Neuronal stem cell (in vitro differentiated cells): ENCODE results near the gene PARG.
"Not testable (repeated sequence)": the region's sequence is repeated elsewhere in the genome, so short reads cannot be mapped to it uniquely, and the experiment has no call there.

Experiments used
- DNase-seq: peaks from one replicate; pipeline ENCODE4 v3.0.0-alpha.2; 2013; ENCODE audit warnings: low spot score
- H2AFZ ChIP-seq: one replicate; pipeline ENCODE4 v1.6.1; 2013; ENCODE audit warnings: mild to moderate bottlenecking, low read length, inconsistent platforms
- H2AK5ac ChIP-seq: 2 replicates; pipeline ENCODE4 v1.6.1; 2013; ENCODE audit warnings: low read depth, mild to moderate bottlenecking, inconsistent platforms, low read length, moderate library complexity, mixed read lengths
- H2BK120ac ChIP-seq: 2 replicates; pipeline ENCODE4 v1.6.1; 2013; ENCODE audit warnings: low read depth, mild to moderate bottlenecking, inconsistent platforms, low read length, moderate library complexity, mixed read lengths
- H2BK12ac ChIP-seq: one replicate; pipeline ENCODE4 v1.6.1; 2013; ENCODE audit warnings: low read length, inconsistent platforms
- H2BK15ac ChIP-seq: 2 replicates; pipeline ENCODE4 v1.6.1; 2013; ENCODE audit warnings: mild to moderate bottlenecking, low read length, inconsistent platforms, mixed read lengths
- H2BK5ac ChIP-seq: one replicate; pipeline ENCODE4 v1.6.1; 2013; ENCODE audit warnings: inconsistent platforms, mild to moderate bottlenecking, low read length, moderate library complexity
- H3K14ac ChIP-seq: one replicate; pipeline ENCODE4 v1.6.1; 2013; ENCODE audit warnings: low read length, inconsistent platforms
- H3K18ac ChIP-seq: 2 replicates; pipeline ENCODE4 v1.6.1; 2013; ENCODE audit warnings: low read length, inconsistent platforms
- H3K23ac ChIP-seq: 2 replicates; pipeline ENCODE4 v1.6.1; 2013; ENCODE audit warnings: low read depth, mild to moderate bottlenecking, mixed read lengths, low read length, inconsistent platforms; ENCODE audit not compliant: poor library complexity
- H3K27ac ChIP-seq: replicated peaks from 3 replicates; pipeline ENCODE4 v1.5.1; 2013; ENCODE audit warnings: low read length, inconsistent platforms
- H3K27me3 ChIP-seq, 3 experiments: 2 replicates each; pipeline ENCODE4 v1.6.1; 2013; ENCODE audit warnings: low read length in 3 of 3, mild to moderate bottlenecking in 2 of 3, inconsistent platforms in 1 of 3, low read depth in 1 of 3, mixed read lengths in 1 of 3, moderate library complexity in 1 of 3; ENCODE audit not compliant: control insufficient read depth in 3 of 3, insufficient read depth in 3 of 3
- H3K36me3 ChIP-seq, 2 donors: replicated peaks in 1 of 2; 2 replicates each; pipeline ENCODE4 v1.6.1; 2013; ENCODE audit warnings: low read length in 2 of 2; ENCODE audit not compliant: control insufficient read depth in 2 of 2, insufficient read depth in 2 of 2
- H3K4ac ChIP-seq: 2 replicates; pipeline ENCODE4 v1.6.1; 2013; ENCODE audit warnings: inconsistent platforms, mild to moderate bottlenecking, low read length, moderate library complexity
- H3K4me1 ChIP-seq, 2 donors: 1 replicate in 1 of 2; 2 replicates in 1 of 2; pipeline ENCODE4 v1.6.1; 2013; ENCODE audit warnings: low read length in 2 of 2, low read depth in 1 of 2; ENCODE audit not compliant: control insufficient read depth in 2 of 2, insufficient read depth in 1 of 2
- H3K4me2 ChIP-seq: one replicate; pipeline ENCODE4 v1.6.1; 2013; ENCODE audit warnings: mild to moderate bottlenecking, low read length, inconsistent platforms; ENCODE audit not compliant: insufficient read depth, poor library complexity, severe bottlenecking
- H3K4me3 ChIP-seq, 2 donors: 2 replicates each; pipeline ENCODE4 v1.5.1; 2013; ENCODE audit warnings: low read length in 2 of 2, mild to moderate bottlenecking in 2 of 2, inconsistent platforms in 1 of 2, moderate library complexity in 1 of 2
- H3K79me1 ChIP-seq: one replicate; pipeline ENCODE4 v1.6.1; 2013; ENCODE audit warnings: low read depth, mild to moderate bottlenecking, inconsistent platforms, low read length, moderate library complexity
- H3K9ac ChIP-seq: one replicate; pipeline ENCODE4 v1.6.1; 2013; ENCODE audit warnings: mild to moderate bottlenecking, low read depth, low read length, inconsistent platforms; ENCODE audit not compliant: poor library complexity
- H3K9me3 ChIP-seq, 2 donors: replicated peaks in 1 of 2; 2 replicates each; pipeline versions ENCODE3 to v1.6.1; 2013; ENCODE audit warnings: low read length in 2 of 2, mild to moderate bottlenecking in 2 of 2, inconsistent platforms in 1 of 2, low read depth in 1 of 2, mixed read lengths in 1 of 2, moderate library complexity in 1 of 2; ENCODE audit not compliant: control insufficient read depth in 2 of 2, insufficient read depth in 1 of 2
- H4K8ac ChIP-seq: one replicate; pipeline ENCODE4 v1.6.1; 2013; ENCODE audit warnings: low read depth, mild to moderate bottlenecking, inconsistent platforms, low read length, moderate library complexity
- H4K91ac ChIP-seq: one replicate; pipeline ENCODE4 v1.6.1; 2013; ENCODE audit warnings: low read length, low read depth, mild to moderate bottlenecking, inconsistent platforms; ENCODE audit not compliant: poor library complexity
- WGBS, 2 donors: extraction: QIAGEN DNeasy Blood & Tissue Kit; methylation state at CpG; one replicate each; pipeline ENCODE4 v1.1.7; 2013; ENCODE audit warnings: missing lambda C conversion rate in 2 of 2, mixed read lengths in 1 of 2; ENCODE audit not compliant: insufficient read length in 2 of 2, insufficient replicate concordance in 1 of 2; ENCODE audit errors: extremely low coverage in 2 of 2; 5-methylcytosine and 5-hydroxymethylcytosine counted together

Gene PARG

DNA sequence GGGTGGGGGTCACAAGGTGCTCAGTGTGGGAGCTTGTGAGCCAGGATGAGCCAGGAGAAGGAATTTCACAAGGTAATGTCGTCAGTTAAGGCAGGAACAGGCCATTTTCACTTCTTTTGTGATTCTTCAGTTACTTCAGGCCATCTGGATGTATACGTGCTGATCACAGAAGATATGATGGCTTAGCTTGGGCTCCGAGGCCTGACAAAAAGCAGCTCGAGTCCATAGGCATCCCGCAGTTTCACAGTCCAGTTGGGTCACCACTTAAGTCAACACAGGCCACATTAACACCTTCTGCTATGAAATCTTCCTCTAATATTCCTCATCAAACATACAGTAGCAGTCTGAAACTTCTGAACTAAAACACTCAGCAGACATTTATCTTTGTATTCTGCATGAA, 168.9 kb downstream of the PARG start:
- H2BK120ac ChIP-seq, H3K79me1 ChIP-seq, H4K91ac ChIP-seq, H3K27ac ChIP-seq, DNase-seq, H4K8ac ChIP-seq, H2BK15ac ChIP-seq, H3K4me1 ChIP-seq, H3K9ac ChIP-seq, H2AFZ ChIP-seq, H3K4ac ChIP-seq, H3K4me3 ChIP-seq, H3K23ac ChIP-seq, H2BK5ac ChIP-seq, H3K36me3 ChIP-seq, H2BK12ac ChIP-seq, H2AK5ac ChIP-seq, H3K4me2 ChIP-seq, H3K9me3 ChIP-seq, H3K14ac ChIP-seq, H3K18ac ChIP-seq: not testable (repeated sequence)
- no CpG with 5 or more reads among the region's 5 CpGs for WGBS, 2 donors
- peaks cover 0 to 14% (median 11%) of the 10 kb centered on the region in 3 experiments for H3K27me3 ChIP-seq

DNA sequence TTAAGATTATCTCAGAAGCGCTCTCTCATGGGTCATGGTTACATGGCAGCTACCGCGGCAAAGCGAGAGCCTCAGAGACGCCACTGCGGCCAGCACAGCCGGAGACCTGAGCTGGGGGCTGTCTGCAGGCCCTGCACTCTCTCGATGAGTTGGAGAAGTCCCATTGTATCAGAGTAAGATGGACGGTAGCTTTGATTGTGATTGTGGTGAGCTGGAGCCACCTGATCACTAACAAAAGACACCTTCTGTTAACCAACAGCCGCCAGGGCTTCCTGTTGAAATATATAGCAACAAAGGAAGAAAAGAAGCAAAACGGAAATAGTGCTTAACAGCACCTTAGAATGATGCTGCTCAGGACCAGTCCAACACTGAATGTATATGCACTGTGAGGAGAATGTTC, 170.8 kb downstream of the PARG start:
- not testable (repeated sequence) for H3K14ac ChIP-seq, H3K18ac ChIP-seq, H2BK12ac ChIP-seq, H3K27ac ChIP-seq, DNase-seq, H2BK15ac ChIP-seq, H3K9ac ChIP-seq, H3K4ac ChIP-seq, H3K4me2 ChIP-seq, H2BK5ac ChIP-seq, H3K4me3 ChIP-seq, H2BK120ac ChIP-seq, H3K36me3 ChIP-seq, H3K4me1 ChIP-seq, H4K8ac ChIP-seq, H4K91ac ChIP-seq, H3K23ac ChIP-seq, H2AK5ac ChIP-seq, H3K79me1 ChIP-seq
- Histone ChIP-seq H3K9me3 (peaks cover 1 to 15% of the 10 kb centered on the region in 2 donors), H3K27me3 (peaks cover 0 to 22% (median 15%) of the 10 kb centered on the region in 3 experiments), H2AFZ (peak overlapping the region; percentile 76)
- no CpG with 5 or more reads among the region's 11 CpGs for WGBS, 2 donors

DNA sequence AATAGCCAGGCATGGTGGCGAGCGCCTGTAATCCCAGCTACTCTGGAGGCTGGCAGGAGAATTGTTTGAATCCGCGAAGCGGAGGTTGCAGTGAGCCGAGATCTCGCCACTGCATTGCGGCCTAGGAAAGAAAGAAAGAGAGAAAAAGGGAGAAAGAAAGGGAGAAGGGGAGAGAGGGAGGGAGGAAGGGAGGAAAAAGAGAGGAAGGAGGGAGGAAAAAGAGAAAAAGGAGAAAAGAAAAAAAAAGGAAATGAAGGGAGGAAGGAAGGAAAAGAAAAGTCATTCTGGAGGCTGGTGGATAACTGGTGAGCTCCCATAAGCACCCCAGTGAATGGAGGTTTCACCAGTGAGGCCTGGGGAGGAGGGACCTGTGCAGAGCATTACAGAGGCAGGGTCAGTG, 172.1 kb downstream of the PARG start:
- Histone ChIP-seq H3K4ac (no peak overlapping the region), H2AK5ac (no peak overlapping the region), H3K23ac (no peak overlapping the region), H3K9me3 (peaks cover 1 to 15% of the 10 kb centered on the region in 2 donors), H2BK120ac (no peak overlapping the region), H3K4me3 (no peak overlapping the region), H3K27ac (no peak overlapping the region), H3K14ac (no peak overlapping the region), H3K9ac (no peak overlapping the region), H2BK12ac (no peak overlapping the region), H3K4me1 (peaks cover 0 to 4% of the 10 kb centered on the region in 2 donors), H2BK15ac (no peak overlapping the region), H3K79me1 (no peaks in the 10 kb centered on the region), H3K18ac (no peak overlapping the region), H3K36me3 (no peaks in the 10 kb centered on the region), H3K27me3 (peaks cover 0 to 17% (median 15%) of the 10 kb centered on the region in 3 experiments), H2AFZ (no peak overlapping the region), H3K4me2 (no peak overlapping the region), H4K91ac (no peak overlapping the region), H4K8ac (no peak overlapping the region), H2BK5ac (no peak overlapping the region)
- no peak for DNase-seq
- no CpG with 5 or more reads among the region's 8 CpGs for WGBS, 2 donors

DNA sequence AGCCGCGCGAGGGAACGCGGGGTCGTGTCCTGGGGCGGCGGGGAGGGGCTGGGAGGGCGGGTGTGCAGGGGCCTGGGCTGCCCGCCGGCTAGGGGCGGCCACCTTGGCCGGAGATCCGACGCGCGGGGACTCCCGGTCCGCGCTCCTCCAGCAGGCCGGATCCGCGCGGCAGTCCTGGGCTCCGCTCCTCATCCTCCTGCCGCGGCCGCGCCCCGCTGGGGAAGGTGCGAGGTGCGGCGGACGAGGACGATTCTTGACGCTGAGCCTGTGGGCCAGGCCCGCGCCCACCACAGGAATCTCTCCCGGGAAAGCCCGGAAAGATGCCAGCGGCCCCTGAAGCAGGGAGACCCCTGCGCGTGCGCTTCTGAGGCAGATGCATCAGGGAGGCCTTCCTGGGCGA, 173.1 kb downstream of the PARG start:
- no peak overlapping the region for H2BK12ac ChIP-seq

More for the DNA sequence above, 173.1 kb downstream of the PARG start:
- no peak overlapping the region for H4K8ac ChIP-seq
- H3K36me3 ChIP-seq: no peaks in the 10 kb centered on the region
- H3K4ac ChIP-seq: no peak overlapping the region
- H3K9ac ChIP-seq: no peak overlapping the region
- peak overlapping the region; percentile 53 for H2AFZ ChIP-seq
- no peak overlapping the region for H2BK120ac ChIP-seq
- no peak overlapping the region for H3K18ac ChIP-seq
- H3K14ac ChIP-seq: peak overlapping the region; percentile 56
- H2AK5ac ChIP-seq: peak overlapping the region; percentile 46
- peaks cover 0 to 4% of the 10 kb centered on the region in 2 donors for H3K4me1 ChIP-seq
- peaks cover 0 to 18% (median 15%) of the 10 kb centered on the region in 3 experiments for H3K27me3 ChIP-seq
- no peak overlapping the region for H2BK5ac ChIP-seq
- no CpG with 5 or more reads among the region's 45 CpGs for WGBS, 2 donors
- DNase-seq: no peak
- H3K79me1 ChIP-seq: no peaks in the 10 kb centered on the region
- peak overlapping the region in 1 of 2 donors; percentile 65 for H3K4me3 ChIP-seq
- no peak overlapping the region for H3K23ac ChIP-seq
- no peak overlapping the region for H3K27ac ChIP-seq
- H2BK15ac ChIP-seq: no peak overlapping the region
- H3K4me2 ChIP-seq: peak overlapping the region; percentile 18
- H3K9me3 ChIP-seq: peaks cover 1 to 15% of the 10 kb centered on the region in 2 donors
- no peak overlapping the region for H4K91ac ChIP-seq
